NOMO-1 (cell line): Measurements from ENCODE around the gene CCDC60.

Experiments used
- DNase-seq, 2 experiments: peaks; one replicate each; lab custom pipeline; 2025; ENCODE audit not compliant: unreplicated experiment in 2 of 2; lab: John Stamatoyannopoulos, UW

Gene CCDC60

DNA sequence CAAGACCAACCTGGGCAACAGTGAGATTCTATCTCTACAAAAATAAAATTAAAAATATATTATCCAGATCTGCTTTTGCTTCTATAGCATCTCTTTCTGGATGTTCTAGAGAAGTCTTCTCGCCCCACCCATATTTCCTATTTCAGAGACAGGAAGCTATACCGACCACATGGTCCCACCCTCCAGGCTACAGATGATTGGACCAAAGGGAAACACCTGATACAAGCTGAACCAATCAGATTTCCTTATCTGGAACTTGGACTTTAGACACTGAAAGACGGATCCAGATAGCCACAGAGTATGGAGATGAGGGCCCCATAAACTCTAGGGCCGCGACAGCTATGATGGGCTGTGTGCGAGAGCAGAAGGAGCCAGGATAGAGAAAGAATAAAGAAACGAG, 48.7 kb downstream of the CCDC60 start:
- no peak for DNase-seq

DNA sequence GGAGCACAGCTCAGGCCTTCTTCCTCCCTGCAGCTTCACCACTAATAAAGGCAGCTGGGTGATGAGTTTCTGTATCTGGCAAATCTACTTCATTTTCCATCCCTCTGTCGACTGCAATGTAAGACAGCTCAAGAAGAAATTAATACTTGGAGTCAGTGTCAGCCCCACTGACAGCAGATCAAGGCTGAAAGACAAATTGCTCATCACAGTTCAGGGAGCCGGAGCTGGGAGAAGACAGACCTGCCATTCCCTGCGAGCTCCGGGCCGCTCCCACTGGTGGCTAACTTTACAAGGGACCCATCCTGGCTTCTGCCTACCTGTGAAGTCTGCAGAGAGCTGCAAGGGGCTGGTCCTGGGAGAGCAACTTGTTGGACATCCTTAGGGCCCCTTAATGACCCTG, 49.8 kb downstream of the CCDC60 start:
- DNase-seq = no peak

DNA sequence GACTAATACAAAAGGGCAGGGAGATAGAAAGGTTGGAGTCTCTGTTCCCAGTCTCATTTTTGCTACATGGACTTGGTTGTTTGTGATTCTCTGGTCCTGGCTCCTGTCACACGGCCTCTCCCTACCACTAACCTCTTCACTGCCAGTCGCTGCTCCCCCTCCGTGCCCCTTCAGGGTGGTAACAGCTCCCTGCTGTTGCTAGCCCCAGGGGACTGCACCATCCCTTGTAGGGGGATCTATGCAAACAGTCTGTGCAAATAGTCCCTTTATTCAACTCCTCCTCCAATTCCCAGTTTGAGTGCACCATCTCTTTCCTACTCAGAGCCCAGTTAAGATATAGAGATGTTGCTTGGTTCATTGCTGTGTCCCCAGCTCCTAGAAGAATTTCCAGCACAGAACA, 51.1 kb downstream of the CCDC60 start:
- no peak for DNase-seq

DNA sequence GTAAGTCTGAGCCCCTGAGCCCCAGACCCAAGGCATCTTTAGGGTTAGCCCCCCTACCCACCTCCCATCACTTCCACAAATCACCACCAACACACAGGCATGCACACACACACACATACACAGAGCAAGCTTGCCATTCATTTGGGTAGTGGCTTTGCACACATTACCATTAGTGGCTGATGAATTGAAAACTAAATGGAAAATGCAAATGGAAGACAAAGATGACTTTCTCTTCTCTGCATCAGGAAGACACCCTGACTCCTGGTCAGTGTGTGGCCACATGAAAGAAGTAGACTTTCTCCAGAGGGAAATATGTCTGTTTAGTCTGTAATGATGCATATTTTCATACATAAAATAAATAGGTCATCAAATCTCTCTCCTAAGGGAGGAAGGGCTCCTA, 55.2 kb downstream of the CCDC60 start:
- no peak for DNase-seq

DNA sequence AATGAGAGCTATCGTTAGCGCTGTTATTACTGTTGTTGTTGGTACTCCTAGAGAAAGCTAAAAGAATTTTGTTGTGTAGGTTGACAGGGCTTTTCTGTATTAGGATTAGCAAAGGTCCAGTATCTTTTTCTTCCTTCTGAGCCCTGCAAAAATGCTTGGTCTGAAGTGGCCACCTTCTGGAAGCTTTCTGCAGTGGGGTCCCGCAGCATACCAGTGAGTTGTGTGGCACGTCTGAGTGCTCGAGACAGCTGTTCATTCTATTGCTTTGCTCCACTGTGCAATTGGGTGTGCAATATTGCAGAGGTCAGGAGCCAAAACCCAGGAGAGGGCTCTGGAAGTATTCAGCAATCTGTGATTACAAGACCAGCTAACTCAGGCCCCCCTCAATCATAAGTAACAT, 57.1 kb downstream of the CCDC60 start:
- DNase-seq = no peak

DNA sequence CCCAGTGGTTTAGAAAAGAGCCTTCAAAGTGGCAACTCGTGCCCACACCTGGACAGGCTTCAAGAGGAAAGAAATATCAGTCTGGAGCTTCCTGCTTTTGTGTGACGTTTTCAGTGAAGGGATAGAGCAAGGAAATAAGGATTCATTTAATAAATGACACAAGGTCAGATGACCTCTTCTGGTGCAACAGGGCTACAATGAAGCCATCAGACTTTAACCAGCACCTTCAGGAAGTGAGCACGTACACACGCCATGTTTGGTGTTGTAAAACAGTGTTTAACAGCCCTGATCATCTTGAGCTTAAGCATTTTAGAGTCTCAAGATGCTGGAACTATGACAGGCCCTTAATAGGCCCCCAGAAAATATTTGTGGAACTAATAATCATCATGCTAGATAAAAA, 59.1 kb downstream of the CCDC60 start:
- no peak for DNase-seq

DNA sequence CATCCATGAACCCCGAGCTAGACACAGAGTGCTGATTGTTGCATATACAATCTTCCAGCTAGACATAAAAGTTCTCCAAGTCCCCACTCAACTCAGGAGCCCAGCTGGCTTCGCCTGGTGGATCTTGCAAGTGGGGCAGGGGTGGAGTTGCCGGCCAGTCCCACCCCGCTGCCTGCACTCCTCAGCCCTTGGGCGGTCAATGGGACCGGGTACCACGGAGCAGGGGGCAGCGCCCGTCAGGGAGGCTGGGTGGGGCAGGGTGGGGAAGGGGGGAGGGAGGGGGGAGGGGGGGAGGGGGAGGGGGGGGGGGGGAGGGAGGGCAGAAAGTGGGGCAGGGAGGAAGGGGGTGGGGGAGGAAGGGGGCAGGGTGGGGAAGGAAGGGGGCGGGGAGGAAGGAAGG, 63.0 kb downstream of the CCDC60 start:
- no peak for DNase-seq

DNA sequence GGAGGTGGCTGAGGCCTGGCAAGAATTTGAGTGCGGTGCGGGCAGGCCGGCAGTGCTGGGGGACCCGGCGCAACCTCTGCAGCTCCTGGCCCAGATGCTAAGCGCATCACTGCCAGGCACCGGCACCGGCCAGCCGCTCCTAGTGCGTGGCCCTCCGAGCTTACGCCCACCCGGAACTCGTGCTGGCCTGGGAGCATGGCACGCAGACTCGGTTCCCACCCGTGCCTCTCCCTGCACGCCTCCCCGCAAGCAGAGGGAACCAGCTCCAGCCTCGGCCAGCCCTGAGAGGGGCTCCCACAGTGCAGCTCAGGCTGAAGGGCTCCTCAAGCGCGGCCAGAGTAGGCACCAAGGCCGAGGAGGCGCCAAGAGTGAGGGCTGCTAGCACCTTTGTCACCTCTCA, 63.7 kb downstream of the CCDC60 start:
- DNase-seq = no peak

DNA sequence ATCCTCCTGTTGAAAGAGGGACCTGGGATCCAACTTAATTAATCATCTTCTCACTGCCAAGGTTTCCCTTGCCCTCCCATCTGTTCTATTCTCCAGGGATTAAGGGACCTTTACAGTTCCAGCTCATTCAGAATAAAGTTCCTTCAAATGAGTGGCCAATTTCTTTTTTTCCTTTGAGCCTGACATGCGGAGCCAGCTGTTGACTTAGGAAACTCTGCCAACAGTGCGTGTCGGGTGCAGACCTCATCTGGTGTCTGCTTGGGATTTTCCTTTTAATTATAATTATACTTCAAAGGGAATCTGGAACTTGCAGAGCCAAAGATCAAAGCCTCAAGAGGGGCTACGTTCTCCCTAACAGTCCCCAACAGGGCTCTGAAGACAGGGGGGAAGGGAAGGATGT, 64.8 kb downstream of the CCDC60 start:
- no peak for DNase-seq

DNA sequence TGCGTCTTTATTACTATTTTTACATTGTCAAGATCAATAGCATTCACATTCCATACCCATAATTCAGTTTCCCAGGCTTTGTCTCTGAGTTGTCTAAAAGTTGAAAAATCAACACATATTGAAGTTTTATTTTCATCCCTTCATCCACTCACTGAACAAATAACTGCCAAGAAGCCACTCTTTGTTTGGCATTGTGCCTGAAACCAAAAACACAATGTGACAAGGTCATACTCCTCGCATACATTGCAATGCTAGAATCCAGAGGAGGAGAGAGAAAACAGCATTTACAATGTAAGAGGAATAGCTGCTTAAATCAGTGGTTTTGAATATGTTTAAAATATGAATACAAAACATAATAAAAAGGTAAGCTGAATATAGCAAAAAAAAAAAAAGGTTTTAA, 71.8 kb downstream of the CCDC60 start:
- DNase-seq = no peak

DNA sequence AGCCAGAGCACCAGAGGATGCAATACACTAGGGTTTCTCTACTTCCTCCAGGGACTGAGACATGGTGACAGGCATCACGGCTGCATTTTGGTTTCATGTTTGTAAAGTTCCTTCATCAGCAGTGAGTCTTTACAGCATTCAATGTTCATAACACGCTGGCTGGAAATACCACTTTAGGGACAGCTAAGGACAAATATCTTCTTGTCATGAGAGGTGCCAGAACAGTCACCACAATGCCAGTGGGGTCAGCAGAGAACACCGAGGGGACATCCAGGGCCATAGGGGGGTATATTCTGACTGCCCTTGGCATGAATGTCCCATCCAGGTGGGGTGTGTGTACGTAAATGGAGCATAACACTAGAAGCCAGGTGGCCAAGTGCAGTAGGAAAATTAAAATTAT, 72.3 kb downstream of the CCDC60 start:
- DNase-seq = no peak

DNA sequence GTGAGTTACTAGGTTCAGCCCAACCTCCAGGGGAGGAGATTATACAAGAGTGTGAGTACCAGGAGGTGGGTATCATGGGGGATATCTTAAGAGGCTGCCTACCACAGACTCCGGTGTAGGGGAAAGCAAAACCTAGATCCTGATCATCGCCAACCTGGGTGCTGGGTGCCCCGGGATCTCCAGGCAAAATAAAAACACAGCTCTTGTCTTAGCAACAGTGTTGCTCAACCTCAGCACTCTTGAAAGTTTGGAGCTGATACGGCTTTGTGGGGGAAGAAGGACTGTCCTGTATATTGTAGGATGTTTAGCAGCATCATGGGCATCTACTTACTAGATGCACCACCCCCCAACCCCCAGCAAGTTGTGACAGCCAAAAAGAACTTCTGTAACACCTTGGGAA, 74.5 kb downstream of the CCDC60 start:
- no peak for DNase-seq

DNA sequence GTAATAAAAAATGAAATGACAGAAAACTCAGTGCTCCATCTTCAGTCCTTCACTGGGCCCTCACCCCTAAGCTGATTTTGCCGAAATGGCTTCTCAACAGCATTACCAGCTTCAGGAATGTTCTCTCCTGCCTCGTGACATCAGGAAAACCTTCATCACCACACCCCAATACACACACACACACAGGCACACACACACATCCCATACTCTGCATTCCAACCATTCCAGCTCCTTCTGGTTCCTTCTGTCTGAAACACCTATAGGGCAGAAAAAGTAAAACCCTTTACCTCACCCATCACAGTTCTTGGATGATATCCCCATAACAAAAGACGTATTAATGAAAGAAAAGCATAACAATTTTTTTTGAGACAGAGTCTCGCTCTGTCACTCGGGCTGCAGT, 75.9 kb downstream of the CCDC60 start:
- DNase-seq = no peak

DNA sequence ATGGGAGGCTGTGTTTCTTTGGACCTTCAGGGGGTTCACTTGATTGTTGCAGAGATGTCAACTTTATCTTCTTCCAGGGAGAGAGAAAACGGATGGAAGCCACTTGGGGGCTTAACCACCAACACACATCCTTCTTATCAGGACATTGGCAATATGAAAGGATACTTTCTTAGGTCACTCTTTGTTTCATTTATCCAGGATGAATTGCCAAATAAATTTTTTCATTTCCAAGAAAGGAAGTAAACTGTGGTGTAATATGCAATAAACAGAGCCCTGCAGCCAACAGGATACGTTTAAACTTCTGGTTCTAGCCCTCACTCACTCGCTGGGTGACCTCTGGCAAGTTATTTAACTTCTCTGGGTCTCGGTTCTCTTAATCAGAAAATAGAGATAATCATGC, 77.8 kb downstream of the CCDC60 start:
- DNase-seq = no peak

DNA sequence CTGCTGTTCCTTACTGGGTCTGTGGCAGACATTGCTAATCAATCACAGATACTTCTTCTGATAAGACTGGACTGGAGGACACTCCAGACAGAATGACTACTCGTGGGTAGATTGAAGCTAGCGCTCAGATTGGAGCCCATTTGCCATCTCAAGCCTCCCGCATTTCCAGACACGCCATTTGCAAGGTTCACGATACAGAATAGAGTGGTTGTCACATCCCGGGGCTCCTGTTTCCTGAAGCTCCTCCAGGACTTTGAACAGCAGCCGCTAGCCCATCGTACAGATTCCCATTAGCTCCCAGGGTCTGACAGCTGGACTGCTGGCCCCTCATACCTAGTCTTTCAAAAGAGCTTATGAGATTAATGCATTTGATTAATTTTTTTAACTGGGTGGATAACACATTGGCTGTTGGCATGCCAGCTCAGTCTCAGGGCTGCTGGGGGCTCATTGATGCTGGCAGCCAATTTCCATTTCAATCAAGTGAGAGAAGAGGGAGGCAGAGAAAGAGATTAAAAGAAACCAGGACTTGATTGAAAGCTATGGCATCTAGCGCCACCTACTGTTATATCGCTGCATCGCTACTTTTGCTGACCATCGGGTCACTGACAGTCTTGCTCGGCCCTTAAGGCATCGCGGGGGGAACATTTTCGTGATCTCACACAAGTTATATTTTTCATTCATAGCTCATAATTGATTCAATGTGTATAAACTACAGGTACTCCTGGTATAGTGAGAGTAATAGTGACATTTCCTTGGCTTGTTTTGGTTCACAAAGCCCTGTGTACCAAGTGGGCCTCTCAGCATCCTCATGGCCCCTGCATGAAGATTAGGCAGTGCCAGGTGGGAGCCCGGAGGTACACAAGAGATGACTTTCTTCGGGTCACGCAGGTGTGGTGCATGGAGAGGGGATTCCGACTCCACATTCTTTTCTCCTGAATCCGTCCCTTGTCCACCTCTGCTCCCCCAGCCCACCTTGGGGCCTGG, 78.6 kb downstream of the CCDC60 start:
- peak; percentile 11 to 32 for DNase-seq

DNA sequence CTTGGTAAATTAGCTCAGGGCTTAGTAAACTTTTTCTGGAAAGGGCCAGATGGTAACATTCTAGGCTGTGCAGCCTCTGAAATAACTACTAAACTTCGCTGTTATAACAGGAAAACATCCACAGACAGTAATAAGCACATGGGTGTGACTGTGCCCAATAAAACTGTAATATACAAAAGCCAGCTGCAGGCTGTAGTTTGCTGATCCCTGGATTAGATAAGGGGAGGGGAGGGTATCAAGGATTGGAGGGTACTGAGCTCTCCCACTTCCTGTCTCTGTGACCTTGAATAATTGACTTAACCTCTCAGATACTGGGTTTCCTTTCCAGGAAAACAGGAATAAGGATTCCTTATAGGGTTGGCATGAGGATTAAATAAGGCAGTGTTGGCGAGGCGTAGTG, 81.2 kb downstream of the CCDC60 start:
- DNase-seq = no peak

DNA sequence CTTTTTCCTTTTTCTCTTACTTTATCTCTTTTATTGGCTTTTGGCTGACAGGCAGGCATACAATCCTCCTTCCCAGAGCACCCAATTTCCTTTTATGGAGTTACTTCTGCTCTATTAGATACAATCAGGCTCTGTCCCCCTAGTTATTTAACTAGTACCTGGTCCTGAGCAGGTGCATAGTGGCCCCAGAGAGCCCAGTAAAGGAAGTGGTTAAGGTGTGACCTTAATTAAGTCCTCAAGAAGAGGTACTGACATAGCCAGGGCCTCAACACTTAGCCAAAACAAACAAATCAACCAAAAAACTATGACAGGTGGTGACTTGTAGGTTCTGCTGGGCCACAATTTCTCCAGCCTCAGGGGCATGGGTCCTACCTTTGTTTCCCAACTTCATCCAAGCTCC, 82.9 kb downstream of the CCDC60 start:
- no peak for DNase-seq

DNA sequence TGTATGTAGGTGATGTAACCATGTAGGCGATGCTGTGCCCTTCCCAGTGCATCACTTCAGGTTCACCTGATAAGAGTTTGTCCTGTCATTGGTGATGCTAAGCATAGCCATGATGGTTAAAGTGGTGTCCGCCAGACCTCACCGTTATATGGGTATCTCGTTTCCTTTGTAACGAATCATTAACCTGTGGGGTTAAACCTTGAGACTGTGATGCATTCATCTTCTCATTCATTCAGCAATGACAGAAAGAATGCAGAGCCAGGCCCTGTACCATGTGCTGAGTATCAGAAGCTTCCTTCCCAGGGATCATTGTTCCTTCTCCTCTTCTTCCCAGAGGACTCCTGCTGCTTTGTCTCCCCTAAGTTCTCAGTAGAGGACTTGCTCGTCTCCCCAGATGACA, 84.9 kb downstream of the CCDC60 start:
- DNase-seq = no peak

DNA sequence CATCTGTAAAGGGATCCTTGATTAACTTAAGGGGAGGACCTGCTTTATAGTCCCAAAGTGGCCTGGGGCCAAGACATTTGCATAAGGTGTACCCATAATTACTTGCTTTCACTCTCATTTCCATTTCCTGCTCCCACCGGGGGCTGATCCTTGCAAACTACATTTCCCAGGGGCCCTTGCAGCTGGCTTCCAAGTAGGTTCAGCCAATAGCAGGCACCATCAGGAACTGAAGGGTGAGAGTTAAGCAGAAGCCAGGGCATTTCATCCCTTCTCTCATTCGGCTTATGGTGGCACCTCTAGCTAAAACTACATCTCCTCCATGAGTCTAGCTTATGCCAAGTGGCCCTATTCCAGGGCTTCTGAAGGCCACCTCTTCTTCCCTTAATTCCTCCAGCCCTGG, 88.8 kb downstream of the CCDC60 start:
- no peak for DNase-seq

DNA sequence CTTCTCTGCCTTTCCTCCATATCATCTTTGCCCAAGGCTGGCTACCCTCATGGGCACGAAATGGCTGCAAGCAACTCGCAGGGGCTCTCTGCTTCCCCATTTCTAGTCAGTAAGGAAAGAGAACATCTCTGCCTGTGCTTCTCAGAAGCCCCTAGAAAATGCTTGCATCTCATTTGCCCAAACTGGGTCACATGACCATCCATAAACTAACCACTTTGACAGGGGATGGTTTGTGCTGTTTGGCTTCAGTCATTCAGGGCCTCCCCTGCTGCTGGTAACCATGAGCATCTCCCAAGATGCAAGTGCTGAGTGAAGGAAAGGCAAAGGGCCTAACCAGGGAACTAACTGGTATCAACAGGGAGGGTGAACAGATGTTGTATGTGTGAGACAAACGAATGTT, 91.1 kb downstream of the CCDC60 start:
- DNase-seq = no peak

DNA sequence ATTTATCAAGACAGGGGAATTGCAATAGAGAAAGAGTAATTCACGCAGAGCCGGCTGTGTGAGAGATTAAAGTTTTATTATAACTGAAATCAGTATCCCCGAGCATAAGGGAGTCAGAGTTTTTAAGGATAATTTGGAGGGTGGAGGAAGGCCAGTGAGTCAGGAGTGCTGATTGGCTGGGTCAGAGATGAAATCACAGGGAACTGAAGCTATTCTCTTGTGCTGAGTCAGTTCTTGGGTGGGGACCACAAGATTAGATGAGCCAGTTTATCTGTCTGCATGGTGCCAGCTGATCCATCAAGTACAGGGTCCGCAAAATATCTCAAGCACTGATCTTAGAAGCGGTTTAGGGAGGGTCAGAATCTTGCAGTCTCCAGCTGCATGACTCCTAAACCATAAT, 96.6 kb downstream of the CCDC60 start:
- no peak for DNase-seq

DNA sequence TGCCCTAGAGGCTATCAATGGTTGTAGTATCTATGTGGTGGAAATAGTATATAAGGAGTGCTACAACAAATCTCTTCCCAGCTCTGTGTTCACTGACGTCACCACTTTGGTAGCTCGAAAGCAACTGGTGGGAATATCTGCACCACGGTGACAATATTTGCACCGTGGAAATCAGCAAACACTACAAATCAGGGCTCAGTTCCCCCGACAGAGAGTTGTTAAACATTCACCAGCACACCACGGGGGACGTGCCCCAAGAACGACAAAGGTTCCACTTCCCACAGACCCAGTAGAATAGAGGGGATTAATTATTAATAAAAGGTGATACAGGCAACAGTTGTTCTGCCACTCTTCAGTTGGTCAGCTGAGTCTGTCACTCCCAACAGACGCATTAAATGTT, 98.4 kb downstream of the CCDC60 start:
- DNase-seq = no peak
